HepG2 (cell line): Measurements from ENCODE around the gene PLXNA3. TPM values are rescaled to one million over a fixed set of nuclear protein-coding genes. Genes with fewer than 3 reads are reported as not detected.

Experiments
- ATF2 ChIP-seq: sonication (generic); formaldehyde crosslinking; IDR thresholded peaks from 2 replicates; pipeline ENCODE4 v1.4.0; 2020; ENCODE audit warnings: missing genetic modification reagents
- GLI4 ChIP-seq: sonication (generic); formaldehyde crosslinking; IDR thresholded peaks from 2 replicates; pipeline ENCODE4 v1.5.1; 2020; ENCODE audit warnings: missing genetic modification reagents, mild to moderate bottlenecking, moderate library complexity, borderline replicate concordance
- JARID2 ChIP-seq: sonication (generic); formaldehyde crosslinking; IDR thresholded peaks from 2 replicates; pipeline ENCODE4 v1.8.1; 2023; ENCODE audit warnings: missing genetic modification reagents, inconsistent platforms; ENCODE audit not compliant: insufficient replicate concordance
- JUN ChIP-seq: sonication (generic); formaldehyde crosslinking; IDR thresholded peaks from 2 replicates; pipeline ENCODE4 v1.4.0; 2020; ENCODE audit warnings: mild to moderate bottlenecking, missing genetic modification reagents
- KLF11 ChIP-seq: IDR thresholded peaks from 2 replicates; pipeline ENCODE4 v1.6.1; 2016; ENCODE audit warnings: missing compliant biosample characterization
- MAFF ChIP-seq: IDR thresholded peaks from 2 replicates; pipeline ENCODE4 v1.6.1; 2011; ENCODE audit warnings: low read depth, low read length, improper control_type of control experiment
- MTF2 ChIP-seq: sonication (generic); formaldehyde crosslinking; IDR thresholded peaks from 2 replicates; pipeline ENCODE4 v1.5.0; 2020; ENCODE audit warnings: missing genetic modification reagents, borderline replicate concordance
- MZF1 ChIP-seq: sonication (generic); formaldehyde crosslinking; IDR thresholded peaks from 2 replicates; pipeline ENCODE4 v1.8.1; 2023; ENCODE audit warnings: mild to moderate bottlenecking, missing genetic modification reagents, borderline replicate concordance
- NFKBIZ ChIP-seq: IDR thresholded peaks from 2 replicates; pipeline ENCODE4 v1.6.1; 2018; ENCODE audit warnings: missing genetic modification reagents, missing compliant biosample characterization
- PLRG1 ChIP-seq: fragments of 450-650 bp; conservative IDR thresholded peaks from 2 replicates; pipeline ENCODE4 v1.6.1; 2016
- REPIN1 ChIP-seq: sonication (generic); formaldehyde crosslinking; IDR thresholded peaks from 2 replicates; pipeline ENCODE4 v1.8.0; 2022; ENCODE audit warnings: missing genetic modification reagents, low read depth, mild to moderate bottlenecking, borderline replicate concordance
- RFXANK ChIP-seq: IDR thresholded peaks from 2 replicates; pipeline ENCODE4 v1.6.1; 2016
- ZBTB34 ChIP-seq: sonication (generic); formaldehyde crosslinking; IDR thresholded peaks from 2 replicates; pipeline ENCODE4 v1.8.0; 2022; ENCODE audit warnings: mild to moderate bottlenecking, missing genetic modification reagents
- ZBTB38 ChIP-seq: sonication (generic); formaldehyde crosslinking; IDR thresholded peaks from 2 replicates; pipeline ENCODE4 v1.5.1; 2020; ENCODE audit warnings: mild to moderate bottlenecking, missing genetic modification reagents
- ZBTB40 ChIP-seq, 2 experiments: fragments of 450-650 bp in 1 of 2; sonication (generic) in 1 of 2; formaldehyde crosslinking in 1 of 2; IDR thresholded peaks; 2 replicates each; pipeline versions ENCODE4 v1.6.1 to v1.8.0; 2016 to 2022; ENCODE audit warnings: antibody characterized with exemption in 1 of 2, mild to moderate bottlenecking in 1 of 2, missing genetic modification reagents in 1 of 2
- ZNF205 ChIP-seq: IDR thresholded peaks from 2 replicates; pipeline ENCODE4 v1.6.1; 2018; ENCODE audit warnings: missing biosample characterization, missing genetic modification reagents
- ZNF253 ChIP-seq: sonication (generic); formaldehyde crosslinking; IDR thresholded peaks from 2 replicates; pipeline ENCODE4 v1.8.0; 2022; ENCODE audit warnings: mild to moderate bottlenecking, missing genetic modification reagents, borderline replicate concordance
- ZNF335 ChIP-seq: sonication (generic); formaldehyde crosslinking; IDR thresholded peaks from 2 replicates; pipeline ENCODE4 v1.4.0; 2020; ENCODE audit warnings: missing genetic modification reagents
- ZNF484 ChIP-seq: sonication (generic); formaldehyde crosslinking; IDR thresholded peaks from 2 replicates; pipeline ENCODE4 v1.5.1; 2020; ENCODE audit warnings: mild to moderate bottlenecking, low read depth, missing genetic modification reagents, borderline replicate concordance
- polyA plus RNA-seq, 8 experiments: library from polyadenylated mRNA; depleted of rRNA in 3 of 8; stranded (reverse) in 7 of 8; unstranded in 1 of 8; fragments of >200 nt; fragmentation: Illumina TruSeq in 4 of 8; extraction: Trizol in 4 of 8; gene quantifications; 2 replicates each; pipeline versions ENCODE4 v1.2.1 to v1.2.3, GENCODE V29; 2011 to 2016; ENCODE audit warnings: low read depth in 4 of 8, missing spikeins in 1 of 8, mixed read lengths in 1 of 8; ENCODE audit not compliant: insufficient read depth in 1 of 8
- total RNA-seq, 5 experiments: library from RNA; depleted of rRNA; stranded (reverse); fragments of >200 nt; fragmentation: Illumina TruSeq; extraction: Trizol; gene quantifications; 2 replicates each; pipeline ENCODE4 v1.2.3, GENCODE V29; 2016; ENCODE audit warnings: low read depth in 1 of 5

Gene PLXNA3
- total and polyA plus RNA-seq, 2 of the 13 experiments (the other 11 are each of a cell fraction or from before 2014, with no cell fraction given), result 5.8 to 20.6 TPM

GRCh38 chrX:154517101-154517781 is 59.2 kb downstream of the PLXNA3 start (continued):
- TF ChIP-seq ZBTB40 (IDR thresholded peaks at IDR 0.05), result no peak
- TF ChIP-seq ZBTB40 (CRISPR knock-in tag; IDR thresholded peaks at IDR 0.05), result no peak
- TF ChIP-seq MAFF, result no peak
- no peak for TF ChIP-seq ZBTB38 (CRISPR knock-in tag)
- no peak for TF ChIP-seq ZNF253
- no peak for TF ChIP-seq MZF1 (CRISPR knock-in tag)
- no peak for TF ChIP-seq ZBTB34 (CRISPR knock-in tag)
- no peak for TF ChIP-seq ZNF484 (CRISPR knock-in tag)
- no peak for TF ChIP-seq ZNF335
- no peak for TF ChIP-seq ATF2 (CRISPR knock-in tag)
- no peak for TF ChIP-seq PLRG1
- no peak for TF ChIP-seq REPIN1 (CRISPR knock-in tag)
- TF ChIP-seq MTF2 (CRISPR knock-in tag), result no peak
- no peak for TF ChIP-seq RFXANK (CRISPR knock-in tag)
- TF ChIP-seq JARID2, result no peak
- TF ChIP-seq GLI4, result no peak
- TF ChIP-seq NFKBIZ (CRISPR knock-in tag), result no peak
- no peak for TF ChIP-seq JUN (CRISPR knock-in tag)
- no peak for TF ChIP-seq KLF11 (CRISPR knock-in tag)
- TF ChIP-seq ZNF205 (CRISPR knock-in tag), result no peak
